GM18517 (cell line): ENCODE data around the gene C9orf153.
A peak's percentile ranks its signal among the peaks of the same experiment; 100 is the strongest.

Source experiments
- ATAC-seq: cut with Tn5 transposase; IDR thresholded peaks from one replicate; pipeline ENCODE4 v1.9.1; 2021; ENCODE audit warnings: mild to moderate bottlenecking, moderate library complexity; ENCODE audit not compliant: unreplicated experiment

Gene C9orf153

GRCh38 chr9:86272221-86272620 lies 12.8 kb upstream of the C9orf153 start:
- no peak for ATAC-seq

GRCh38 chr9:86263876-86264275 lies 4.4 kb upstream of the C9orf153 start:
- ATAC-seq = no peak

GRCh38 chr9:86262492-86262891 lies 3.0 kb upstream of the C9orf153 start:
- no peak for ATAC-seq

- no peak for ATAC-seq
Measured at GRCh38 chr9:86257391-86257790, 2.1 kb downstream of the C9orf153 start.

- ATAC-seq = no peak
Measured at GRCh38 chr9:86256653-86257052, 2.8 kb downstream of the C9orf153 start.

- ATAC-seq = no peak
Measured at GRCh38 chr9:86253577-86253976, 5.9 kb downstream of the C9orf153 start.

GRCh38 chr9:86252870-86253269 lies 6.6 kb downstream of the C9orf153 start:
- ATAC-seq = no peak

GRCh38 chr9:86250123-86250522 lies 9.3 kb downstream of the C9orf153 start:
- no peak for ATAC-seq

- ATAC-seq = no peak
Measured at GRCh38 chr9:86248746-86249145, 10.7 kb downstream of the C9orf153 start.

- peak; percentile 61 for ATAC-seq
Measured at GRCh38 chr9:86246752-86247161, 12.7 kb downstream of the C9orf153 start.

GRCh38 chr9:86242071-86242470 lies 17.4 kb downstream of the C9orf153 start:
- no peak for ATAC-seq

GRCh38 chr9:86241216-86241615 lies 18.2 kb downstream of the C9orf153 start:
- no peak for ATAC-seq

GRCh38 chr9:86238861-86239770 lies 20.3 kb downstream of the C9orf153 start:
- no peak for ATAC-seq

- no peak for ATAC-seq
Measured at GRCh38 chr9:86230858-86231257, 28.6 kb downstream of the C9orf153 start.

GRCh38 chr9:86222667-86223066 lies 36.8 kb downstream of the C9orf153 start:
- no peak for ATAC-seq

GRCh38 chr9:86219606-86220005 lies 39.9 kb downstream of the C9orf153 start:
- no peak for ATAC-seq

- ATAC-seq = no peak
Measured at GRCh38 chr9:86217076-86217755, 42.2 kb downstream of the C9orf153 start.

- no peak for ATAC-seq
Measured at GRCh38 chr9:86207193-86207592, 52.3 kb downstream of the C9orf153 start.

GRCh38 chr9:86202338-86202882 lies 57.0 kb downstream of the C9orf153 start:
- peak; percentile 56 for ATAC-seq

- no peak for ATAC-seq
Measured at GRCh38 chr9:86201474-86202337, 57.8 kb downstream of the C9orf153 start.

GRCh38 chr9:86200599-86201162 lies 58.8 kb downstream of the C9orf153 start:
- no peak for ATAC-seq
